RWPE2 (cell line): Measurements from ENCODE around the gene CDRT4.

ENCODE experiments used
- ATAC-seq: fragments of 200-7000 bp; cut with Tn5 transposase; 3 replicates; pipeline ENCODE4 v1.9.1; 2021; ENCODE audit warnings: low read depth
- DNase-seq: peaks from one replicate; pipeline ENCODE4 v3.0.0-alpha.2; 2020; ENCODE audit warnings: low spot score
- H3K27ac ChIP-seq: fragments of 450-650 bp; 2 replicates; pipeline ENCODE4 v1.5.1; 2017; ENCODE audit warnings: mild to moderate bottlenecking; ENCODE audit not compliant: poor library complexity, severe bottlenecking
- H3K27me3 ChIP-seq: fragments of 250-450 bp; sonication (Bioruptor Pico); 2 replicates; pipeline ENCODE4 v1.5.1; 2021; ENCODE audit warnings: mild to moderate bottlenecking, moderate library complexity; ENCODE audit not compliant: insufficient read depth, poor library complexity, severe bottlenecking
- H3K36me3 ChIP-seq: fragments of 250-450 bp; sonication (Bioruptor Pico); 2 replicates; pipeline ENCODE4 v1.5.1; 2020; ENCODE audit warnings: low read depth, mild to moderate bottlenecking, moderate library complexity
- H3K4me1 ChIP-seq: fragments of 250-450 bp; sonication (Bioruptor Pico); 2 replicates; pipeline ENCODE4 v1.5.1; 2021; ENCODE audit warnings: mild to moderate bottlenecking, moderate library complexity; ENCODE audit not compliant: insufficient read depth, poor library complexity, severe bottlenecking
- H3K4me3 ChIP-seq: fragments of 250-450 bp; sonication (Bioruptor Pico); 2 replicates; pipeline ENCODE4 v1.5.1; 2021; ENCODE audit warnings: mild to moderate bottlenecking, moderate library complexity; ENCODE audit not compliant: severe bottlenecking
- H3K9me3 ChIP-seq: fragments of 250-450 bp; sonication (Bioruptor Pico); 2 replicates; pipeline ENCODE4 v1.5.1; 2021; ENCODE audit warnings: mild to moderate bottlenecking, moderate library complexity; ENCODE audit not compliant: severe bottlenecking
- CTCF ChIP-seq: fragments of 450-650 bp; IDR thresholded peaks from one replicate; pipeline ENCODE4 v1.5.1; 2017; ENCODE audit warnings: mild to moderate bottlenecking, moderate library complexity; ENCODE audit not compliant: poor library complexity, severe bottlenecking

CDRT4 gene

GRCh38 chr17:15469260-15469659, 1.8 kb upstream of the CDRT4 start:
- Histone ChIP-seq H3K4me3 (no peak overlapping the region), H3K27ac (no peak overlapping the region), H3K36me3 (0 out of 2 replicates have a peak, but pooled peaks cover 6% of the 10 kb centered on the region), H3K27me3 (no peaks in the 10 kb centered on the region), H3K4me1 (no peaks in the 10 kb centered on the region), H3K9me3 (no peaks in the 10 kb centered on the region)
- ATAC-seq = no peak
- TF ChIP-seq CTCF = no peak
- no peak for DNase-seq

- TF ChIP-seq CTCF = no peak
- no peaks in the 10 kb centered on the region for H3K9me3 ChIP-seq
- DNase-seq (no peak), ATAC-seq (no peak)
- no peak overlapping the region for H3K27ac ChIP-seq
- 0 out of 2 replicates have a peak, but pooled peaks cover 6% of the 10 kb centered on the region for H3K36me3 ChIP-seq
- no peak overlapping the region for H3K4me3 ChIP-seq
- H3K4me1 ChIP-seq = no peaks in the 10 kb centered on the region
- H3K27me3 ChIP-seq = no peaks in the 10 kb centered on the region
Measured at GRCh38 chr17:15468126-15468525, 705 bp upstream of the CDRT4 start.

GRCh38 chr17:15466131-15466530, 1.3 kb downstream of the CDRT4 start:
- Histone ChIP-seq H3K27me3 (no peaks in the 10 kb centered on the region), H3K36me3 (no peaks in the 10 kb centered on the region), H3K9me3 (no peaks in the 10 kb centered on the region), H3K4me1 (no peaks in the 10 kb centered on the region), H3K4me3 (no peak overlapping the region), H3K27ac (no peak overlapping the region)
- ATAC-seq = no peak
- no peak for DNase-seq
- no peak for TF ChIP-seq CTCF

- no peaks in the 10 kb centered on the region for H3K27me3 ChIP-seq
- H3K36me3 ChIP-seq = no peaks in the 10 kb centered on the region
- H3K4me3 ChIP-seq = no peak overlapping the region
- no peaks in the 10 kb centered on the region for H3K9me3 ChIP-seq
- ATAC-seq (no peak), DNase-seq (no peak)
- TF ChIP-seq CTCF = no peak
- no peaks in the 10 kb centered on the region for H3K4me1 ChIP-seq
- no peak overlapping the region for H3K27ac ChIP-seq
Measured at GRCh38 chr17:15465045-15465701, 2.2 kb downstream of the CDRT4 start.

GRCh38 chr17:15464231-15464985, 3.0 kb downstream of the CDRT4 start:
- ATAC-seq (no peak), DNase-seq (no peak)
- H3K36me3 ChIP-seq = no peaks in the 10 kb centered on the region
- no peak overlapping the region for H3K27ac ChIP-seq
- no peaks in the 10 kb centered on the region for H3K27me3 ChIP-seq
- no peaks in the 10 kb centered on the region for H3K9me3 ChIP-seq
- H3K4me3 ChIP-seq = no peak overlapping the region
- no peaks in the 10 kb centered on the region for H3K4me1 ChIP-seq
- no peak for TF ChIP-seq CTCF
